ENCODE data around the gene ALG3.
A peak's percentile ranks its signal among the peaks of the same experiment; 100 is the strongest.
"Not testable (repeated sequence)": the region's sequence is repeated elsewhere in the genome, so short reads cannot be mapped to it uniquely, and the experiment has no call there.

ALG3 gene

GRCh38 chr3:184248454-184249411 is at the start of gene ALG3:
TSS of gene ALG3 (minus strand) at chr3:184248962. CDS start at chr3:184248940, 22 bp downstream.
- peak; percentile 86 for DNase-seq (ENCODE audit: low spot score)

- DNase-seq (ENCODE audit: low spot score): no peak
These were observed 47.9 kb upstream of the ALG3 start for GRCh38 chr3:184296616-184297015.

GRCh38 chr3:184295771-184296170 is 47.0 kb upstream of the ALG3 start:
- DNase-seq (ENCODE audit: low spot score): no peak

GRCh38 chr3:184291738-184292445 is 43.1 kb upstream of the ALG3 start:
- DNase-seq (ENCODE audit: low spot score): no peak

GRCh38 chr3:184291044-184291737 is 42.4 kb upstream of the ALG3 start:
- no peak for DNase-seq (ENCODE audit: low spot score)

GRCh38 chr3:184290331-184290730 is 41.6 kb upstream of the ALG3 start:
- no peak for DNase-seq (ENCODE audit: low spot score)

GRCh38 chr3:184289426-184289938 is 40.7 kb upstream of the ALG3 start:
- DNase-seq (ENCODE audit: low spot score): peak; percentile 75

GRCh38 chr3:184284696-184285095 is 35.9 kb upstream of the ALG3 start:
- peak; percentile 90 for DNase-seq (ENCODE audit: low spot score)

- no peak for DNase-seq (ENCODE audit: low spot score)
These were observed 34.9 kb upstream of the ALG3 start for GRCh38 chr3:184283681-184284080.

- DNase-seq (ENCODE audit: low spot score): no peak
These were observed 34.2 kb upstream of the ALG3 start for GRCh38 chr3:184282941-184283340.

GRCh38 chr3:184277366-184277765 is 28.6 kb upstream of the ALG3 start:
- no peak for DNase-seq (ENCODE audit: low spot score)

GRCh38 chr3:184275961-184276910 is 27.5 kb upstream of the ALG3 start, which contains the start of gene ECE2:
TSS of gene ECE2 (plus strand) at chr3:184276022. CDS start at chr3:184276154, 132 bp downstream.
- DNase-seq (ENCODE audit: low spot score): no peak

- DNase-seq (ENCODE audit: low spot score): no peak
These were observed 26.6 kb upstream of the ALG3 start for GRCh38 chr3:184275381-184275701.

GRCh38 chr3:184272269-184272668 is 23.5 kb upstream of the ALG3 start:
- no peak for DNase-seq (ENCODE audit: low spot score)

- DNase-seq (ENCODE audit: low spot score): not testable (repeated sequence)
These were observed 18.5 kb upstream of the ALG3 start for GRCh38 chr3:184267249-184267648.

- no peak for DNase-seq (ENCODE audit: low spot score)
These were observed 14.0 kb upstream of the ALG3 start for GRCh38 chr3:184262764-184263179.

- DNase-seq (ENCODE audit: low spot score): no peak
These were observed 13.3 kb upstream of the ALG3 start for GRCh38 chr3:184261854-184262763.

- peak; percentile 63 for DNase-seq (ENCODE audit: low spot score)
These were observed 12.6 kb upstream of the ALG3 start, which contains the start of gene CAMK2N2 for GRCh38 chr3:184261270-184261853. TSS of gene CAMK2N2 (minus strand) at chr3:184261553. CDS start at chr3:184261285, 268 bp downstream.

GRCh38 chr3:184260724-184261269 is 12.0 kb upstream of the ALG3 start:
- no peak for DNase-seq (ENCODE audit: low spot score)
